Neural cell (in vitro differentiated cells): ENCODE measurements around the gene GAA. TPM values are rescaled to one million over a fixed set of nuclear protein-coding genes. Genes with fewer than 3 reads are reported as not detected.
"Not testable (repeated sequence)": the region's sequence is repeated elsewhere in the genome, so short reads cannot be mapped to it uniquely, and the experiment has no call there.

Experiments used
- H2AFZ ChIP-seq: fragments of 200-600, 300-800 bp; sonication (generic), shearing (Covaris generic); 2 replicates; pipeline ENCODE4 v1.6.0; 2014; ENCODE audit warnings: low read depth, mild to moderate bottlenecking, antibody characterized with exemption, low read length, moderate library complexity
- H3F3A ChIP-seq: fragments of 200-600 bp; shearing (Covaris generic); 2 replicates; pipeline ENCODE4 v1.6.1; 2016; ENCODE audit warnings: mild to moderate bottlenecking, moderate library complexity, mixed read lengths, antibody characterized with exemption, low read length; ENCODE audit not compliant: insufficient read depth, poor library complexity, severe bottlenecking
- H3K27ac ChIP-seq: fragments of 200-600, 300-800 bp; sonication (generic), shearing (Covaris generic); 2 replicates; pipeline ENCODE4 v1.5.1; 2014; ENCODE audit warnings: mild to moderate bottlenecking, low read length, moderate library complexity
- H3K27me3 ChIP-seq: fragments of 300-800, 200-600 bp; sonication (generic), shearing (Covaris generic); 2 replicates; pipeline ENCODE4 v1.6.0; 2014; ENCODE audit warnings: mild to moderate bottlenecking, low read depth, low read length, moderate library complexity; ENCODE audit not compliant: insufficient read depth
- H3K36me3 ChIP-seq: fragments of 300-800, 200-600 bp; sonication (generic), shearing (Covaris generic); 2 replicates; pipeline ENCODE4 v1.5.1; 2014; ENCODE audit warnings: mild to moderate bottlenecking, antibody characterized with exemption, low read length, moderate library complexity; ENCODE audit not compliant: insufficient read depth
- H3K4me2 ChIP-seq: fragments of 300-800, 200-600 bp; sonication (generic), shearing (Covaris generic); 2 replicates; pipeline ENCODE4 v1.6.0; 2014; ENCODE audit warnings: mild to moderate bottlenecking, low read length
- H3K4me3 ChIP-seq: fragments of 300-800, 200-600 bp; sonication (generic), shearing (Covaris generic); 2 replicates; pipeline ENCODE4 v1.5.1; 2014; ENCODE audit warnings: mild to moderate bottlenecking, low read length, moderate library complexity
- H3K79me2 ChIP-seq: fragments of 200-600 bp; shearing (Covaris generic); replicated peaks from 2 replicates; pipeline ENCODE4 v1.6.0; 2014; ENCODE audit warnings: mild to moderate bottlenecking, low read length, moderate library complexity; ENCODE audit not compliant: insufficient read depth
- H3K9ac ChIP-seq: fragments of 300-800, 200-600 bp; sonication (generic), shearing (Covaris generic); 2 replicates; pipeline ENCODE4 v1.6.1; 2016; ENCODE audit warnings: mild to moderate bottlenecking, low read length, mixed read lengths
- H3K9me2 ChIP-seq: fragments of 200-600 bp; shearing (Covaris generic); 2 replicates; pipeline ENCODE4 v1.6.1; 2016; ENCODE audit warnings: mild to moderate bottlenecking, low read length, mixed read lengths; ENCODE audit not compliant: insufficient read depth
- H3K9me3 ChIP-seq: fragments of 200-600, 300-800 bp; sonication (generic), shearing (Covaris generic); 2 replicates; pipeline ENCODE4 v1.6.1; 2016; ENCODE audit warnings: mild to moderate bottlenecking, mixed run types, low read length, moderate library complexity, mixed read lengths
- H4K20me1 ChIP-seq: fragments of 200-600 bp; shearing (Covaris generic); 2 replicates; pipeline ENCODE4 v1.6.1; 2016; ENCODE audit warnings: mild to moderate bottlenecking, mixed run types; ENCODE audit not compliant: insufficient read depth
- EP300 ChIP-seq: fragments of 450-650 bp; conservative IDR thresholded peaks from 2 replicates; pipeline ENCODE4 v1.6.1; 2014; ENCODE audit warnings: antibody characterized with exemption, mild to moderate bottlenecking, moderate library complexity; ENCODE audit not compliant: poor library complexity, severe bottlenecking
- EZH2 ChIP-seq: fragments of 200-600, 300-800 bp; shearing (Covaris generic), sonication (generic); IDR thresholded peaks from 2 replicates; pipeline ENCODE4 v1.6.1; 2014; ENCODE audit warnings: antibody characterized with exemption, low read length, borderline replicate concordance, mild to moderate bottlenecking; ENCODE audit not compliant: insufficient read depth, poor library complexity, severe bottlenecking
- MXI1 ChIP-seq: fragments of 450-650 bp; conservative IDR thresholded peaks from 2 replicates; pipeline ENCODE4 v1.6.1; 2014; ENCODE audit warnings: antibody characterized with exemption, mild to moderate bottlenecking; ENCODE audit not compliant: poor library complexity, severe bottlenecking
- POLR2AphosphoS5 ChIP-seq: IDR thresholded peaks from 2 replicates; pipeline ENCODE4 v1.6.1; 2012
- RAD21 ChIP-seq: fragments of 450-650 bp; conservative IDR thresholded peaks from 2 replicates; pipeline ENCODE4 v1.6.1; 2014; ENCODE audit warnings: antibody characterized with exemption, mild to moderate bottlenecking, moderate library complexity
- SMC3 ChIP-seq: fragments of 450-650 bp; conservative IDR thresholded peaks from 2 replicates; pipeline ENCODE4 v1.6.1; 2014; ENCODE audit warnings: antibody characterized with exemption, mild to moderate bottlenecking, moderate library complexity; ENCODE audit not compliant: poor library complexity
- TAF1 ChIP-seq: IDR thresholded peaks from 2 replicates; pipeline ENCODE4 v1.6.1; 2012; ENCODE audit warnings: low read depth
- polyA plus RNA-seq: library from polyadenylated mRNA; depleted of rRNA; stranded (reverse); fragments of >200 nt; gene quantifications from 2 replicates; pipeline ENCODE4 v1.2.3, GENCODE V29; 2014
- TF ChIP-seq, protein P1 (sequence below): fragments of 450-650 bp; IDR thresholded peaks from 2 replicates; pipeline ENCODE4 v1.5.1; 2014; ENCODE audit warnings: antibody characterized with exemption, mild to moderate bottlenecking, moderate library complexity; ENCODE audit not compliant: poor library complexity, severe bottlenecking
- TF ChIP-seq, protein P2 (sequence below): IDR thresholded peaks from 2 replicates; pipeline ENCODE4 v1.6.1; 2012; ENCODE audit warnings: borderline replicate concordance

GAA gene
- polyA plus RNA-seq, 1 donor from 2014 or later = 58.9 TPM

DNA sequence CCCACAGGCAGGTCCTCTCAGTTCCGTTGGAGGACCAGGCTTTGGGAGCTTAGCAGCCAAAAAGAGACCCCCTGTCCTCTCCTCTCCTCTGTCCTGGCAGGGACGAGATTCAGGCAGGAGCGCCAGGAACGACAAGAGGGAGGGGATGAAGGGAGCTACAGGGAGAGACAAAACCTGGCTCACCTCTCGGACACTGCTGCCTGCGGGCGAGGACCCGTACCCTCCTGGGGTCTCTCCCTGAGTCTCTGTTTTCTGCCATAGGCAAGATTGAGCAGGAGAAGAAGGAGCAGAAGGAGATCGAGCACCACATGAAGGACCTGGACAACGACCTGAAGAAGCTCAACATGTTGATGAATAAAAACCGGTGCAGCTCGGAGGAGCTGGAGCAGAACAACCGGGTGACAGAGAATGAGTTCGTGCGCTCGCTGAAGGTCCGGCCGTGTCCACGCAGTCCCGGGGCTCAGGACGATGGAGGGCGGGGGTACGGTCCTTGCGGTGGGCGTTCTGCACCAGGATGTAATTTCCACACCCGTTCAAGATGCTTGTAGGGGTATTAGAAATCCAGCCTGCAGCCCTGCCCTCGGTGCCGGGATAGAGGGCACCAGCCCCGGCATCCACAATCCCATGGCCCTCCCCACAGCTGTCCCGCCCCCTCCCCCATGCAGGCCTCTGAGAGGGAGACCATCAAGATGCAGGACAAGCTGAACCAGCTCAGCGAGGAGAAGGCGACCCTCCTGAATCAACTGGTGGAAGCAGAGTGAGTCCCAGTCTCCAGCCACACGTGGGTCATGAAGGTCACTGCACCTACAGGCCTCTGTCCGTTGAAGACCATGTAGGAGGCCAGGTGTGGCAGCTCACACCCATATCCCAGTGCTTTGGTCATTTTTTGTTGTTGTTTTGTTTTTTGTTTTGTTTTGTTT, 13.8 kb upstream of the GAA start:
- H3K4me3 ChIP-seq = no peak overlapping the region
- no peak overlapping the region for H3K27ac ChIP-seq
- no peaks in the 10 kb centered on the region for H3K9me2 ChIP-seq
- H3K9ac ChIP-seq = no peak overlapping the region
- no peaks in the 10 kb centered on the region for H3K9me3 ChIP-seq
- H3K27me3 ChIP-seq = no peaks in the 10 kb centered on the region
- H2AFZ ChIP-seq = no peak overlapping the region
- H3K79me2 ChIP-seq = no peaks in the 10 kb centered on the region
- H3F3A ChIP-seq = no peaks in the 10 kb centered on the region
- no peaks in the 10 kb centered on the region for H3K36me3 ChIP-seq
- H3K4me2 ChIP-seq = no peak overlapping the region
- no peaks in the 10 kb centered on the region for H4K20me1 ChIP-seq
- TF ChIP-seq MXI1 (no peak), TAF1 (no peak), SMC3 (no peak), RAD21 (no peak), EP300 (no peak), POLR2AphosphoS5 (no peak), EZH2 (no peak)
- TF ChIP-seq, protein P1, sequence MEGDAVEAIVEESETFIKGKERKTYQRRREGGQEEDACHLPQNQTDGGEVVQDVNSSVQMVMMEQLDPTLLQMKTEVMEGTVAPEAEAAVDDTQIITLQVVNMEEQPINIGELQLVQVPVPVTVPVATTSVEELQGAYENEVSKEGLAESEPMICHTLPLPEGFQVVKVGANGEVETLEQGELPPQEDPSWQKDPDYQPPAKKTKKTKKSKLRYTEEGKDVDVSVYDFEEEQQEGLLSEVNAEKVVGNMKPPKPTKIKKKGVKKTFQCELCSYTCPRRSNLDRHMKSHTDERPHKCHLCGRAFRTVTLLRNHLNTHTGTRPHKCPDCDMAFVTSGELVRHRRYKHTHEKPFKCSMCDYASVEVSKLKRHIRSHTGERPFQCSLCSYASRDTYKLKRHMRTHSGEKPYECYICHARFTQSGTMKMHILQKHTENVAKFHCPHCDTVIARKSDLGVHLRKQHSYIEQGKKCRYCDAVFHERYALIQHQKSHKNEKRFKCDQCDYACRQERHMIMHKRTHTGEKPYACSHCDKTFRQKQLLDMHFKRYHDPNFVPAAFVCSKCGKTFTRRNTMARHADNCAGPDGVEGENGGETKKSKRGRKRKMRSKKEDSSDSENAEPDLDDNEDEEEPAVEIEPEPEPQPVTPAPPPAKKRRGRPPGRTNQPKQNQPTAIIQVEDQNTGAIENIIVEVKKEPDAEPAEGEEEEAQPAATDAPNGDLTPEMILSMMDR = no peak
- TF ChIP-seq, protein P2, sequence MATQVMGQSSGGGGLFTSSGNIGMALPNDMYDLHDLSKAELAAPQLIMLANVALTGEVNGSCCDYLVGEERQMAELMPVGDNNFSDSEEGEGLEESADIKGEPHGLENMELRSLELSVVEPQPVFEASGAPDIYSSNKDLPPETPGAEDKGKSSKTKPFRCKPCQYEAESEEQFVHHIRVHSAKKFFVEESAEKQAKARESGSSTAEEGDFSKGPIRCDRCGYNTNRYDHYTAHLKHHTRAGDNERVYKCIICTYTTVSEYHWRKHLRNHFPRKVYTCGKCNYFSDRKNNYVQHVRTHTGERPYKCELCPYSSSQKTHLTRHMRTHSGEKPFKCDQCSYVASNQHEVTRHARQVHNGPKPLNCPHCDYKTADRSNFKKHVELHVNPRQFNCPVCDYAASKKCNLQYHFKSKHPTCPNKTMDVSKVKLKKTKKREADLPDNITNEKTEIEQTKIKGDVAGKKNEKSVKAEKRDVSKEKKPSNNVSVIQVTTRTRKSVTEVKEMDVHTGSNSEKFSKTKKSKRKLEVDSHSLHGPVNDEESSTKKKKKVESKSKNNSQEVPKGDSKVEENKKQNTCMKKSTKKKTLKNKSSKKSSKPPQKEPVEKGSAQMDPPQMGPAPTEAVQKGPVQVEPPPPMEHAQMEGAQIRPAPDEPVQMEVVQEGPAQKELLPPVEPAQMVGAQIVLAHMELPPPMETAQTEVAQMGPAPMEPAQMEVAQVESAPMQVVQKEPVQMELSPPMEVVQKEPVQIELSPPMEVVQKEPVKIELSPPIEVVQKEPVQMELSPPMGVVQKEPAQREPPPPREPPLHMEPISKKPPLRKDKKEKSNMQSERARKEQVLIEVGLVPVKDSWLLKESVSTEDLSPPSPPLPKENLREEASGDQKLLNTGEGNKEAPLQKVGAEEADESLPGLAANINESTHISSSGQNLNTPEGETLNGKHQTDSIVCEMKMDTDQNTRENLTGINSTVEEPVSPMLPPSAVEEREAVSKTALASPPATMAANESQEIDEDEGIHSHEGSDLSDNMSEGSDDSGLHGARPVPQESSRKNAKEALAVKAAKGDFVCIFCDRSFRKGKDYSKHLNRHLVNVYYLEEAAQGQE = no peak

DNA sequence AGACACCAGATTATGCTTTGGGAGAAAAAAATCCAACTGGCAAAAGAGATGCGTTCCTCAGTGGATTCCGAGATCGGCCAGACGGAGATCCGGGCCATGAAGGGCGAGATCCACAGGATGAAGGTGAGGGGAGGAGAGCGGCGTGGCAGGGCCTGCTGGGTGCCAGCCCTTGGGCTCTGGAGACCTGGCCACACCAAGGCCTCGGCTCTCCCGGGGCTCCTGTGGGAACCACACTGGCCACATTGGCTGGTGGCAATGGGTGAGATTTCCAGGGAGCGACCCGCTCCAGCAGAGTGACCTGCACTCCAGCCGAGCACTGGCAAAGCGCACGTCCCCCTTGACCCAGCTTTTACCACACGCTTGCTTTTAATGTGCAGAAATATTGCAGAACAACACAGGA, 11.6 kb upstream of the GAA start:
- Histone ChIP-seq H3K4me2 (no peak overlapping the region), H3K27me3 (no peaks in the 10 kb centered on the region), H3K9ac (no peak overlapping the region), H3K9me3 (no peaks in the 10 kb centered on the region), H3K4me3 (no peak overlapping the region), H4K20me1 (no peaks in the 10 kb centered on the region), H3F3A (no peaks in the 10 kb centered on the region), H3K9me2 (no peaks in the 10 kb centered on the region), H2AFZ (no peak overlapping the region), H3K79me2 (no peaks in the 10 kb centered on the region), H3K36me3 (no peaks in the 10 kb centered on the region), H3K27ac (no peak overlapping the region)
- TF ChIP-seq SMC3 (no peak), EZH2 (no peak), POLR2AphosphoS5 (no peak), EP300 (no peak), MXI1 (no peak)
- TF ChIP-seq, protein P2 = no peak

DNA sequence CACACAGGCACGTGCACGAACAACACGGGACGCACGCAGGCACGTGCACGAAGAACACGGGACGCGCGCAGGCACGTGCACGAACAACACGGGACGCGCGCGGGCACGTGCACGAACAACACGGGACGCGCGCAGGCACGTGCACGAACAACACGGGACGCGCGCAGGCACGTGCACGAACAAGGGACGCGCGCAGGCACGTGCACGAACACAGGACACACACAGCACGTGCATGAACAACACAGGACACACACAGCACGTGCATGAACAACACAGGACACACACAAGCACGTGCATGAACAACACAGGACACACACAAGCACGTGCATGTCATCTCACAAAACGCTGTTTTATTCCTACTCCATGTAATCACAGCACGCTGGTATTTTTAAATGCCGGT, 11.2 kb upstream of the GAA start:
- H3K79me2 ChIP-seq, H3K27ac ChIP-seq, H3K9me3 ChIP-seq, H3K27me3 ChIP-seq, H3K9ac ChIP-seq, H3K36me3 ChIP-seq, H4K20me1 ChIP-seq, H3K4me3 ChIP-seq, H3K9me2 ChIP-seq, H2AFZ ChIP-seq, H3F3A ChIP-seq, H3K4me2 ChIP-seq: not testable (repeated sequence)
